Measurements from ENCODE around the gene DYNLL2. TPM values are rescaled to one million over a fixed set of nuclear protein-coding genes. Genes with fewer than 3 reads are reported as not detected.

DYNLL2 gene
- total RNA-seq, 3 donors from 2014 or later, result 33.9 to 53.2 (median 33.9) TPM

GRCh38 chr17:58092101-58092796 is 9.0 kb downstream of the DYNLL2 start:
- Histone ChIP-seq H3K4me3 (no peak overlapping the region), H3K4me1 (ENCODE audit: low read depth) (no peaks in the 10 kb centered on the region), H3K9me3 (no peaks in the 10 kb centered on the region), H3K36me3 (ENCODE audit: low read depth) (no peaks in the 10 kb centered on the region)
- TF ChIP-seq CTCF (IDR thresholded peaks at IDR 0.05), result no peak
- ATAC-seq, result no peak
- no peak for DNase-seq
- intact Hi-C loops (cut with DNase I, micrococcal nuclease), result no loop called here

- H3K36me3 ChIP-seq (ENCODE audit: low read depth), result no peaks in the 10 kb centered on the region
Observed at GRCh38 chr17:58092797-58093385, 9.7 kb downstream of the DYNLL2 start.

GRCh38 chr17:58094118-58094517 is 10.9 kb downstream of the DYNLL2 start:
- H3K9me3 ChIP-seq, result no peaks in the 10 kb centered on the region
- no peaks in the 10 kb centered on the region for H3K36me3 ChIP-seq (ENCODE audit: low read depth)
- TF ChIP-seq CTCF (IDR thresholded peaks at IDR 0.05), result no peak
- H3K4me1 ChIP-seq (ENCODE audit: low read depth), result no peaks in the 10 kb centered on the region
- H3K4me3 ChIP-seq, result no peak overlapping the region
- ATAC-seq (no peak), DNase-seq (no peak)
- intact Hi-C loops (cut with DNase I, micrococcal nuclease), result no loop called here

More at GRCh38 chr17:58092797-58093385, 9.7 kb downstream of the DYNLL2 start:
- DNase-seq, result no peak
- TF ChIP-seq CTCF (IDR thresholded peaks at IDR 0.05), result no peak
- Histone ChIP-seq H3K4me1 (ENCODE audit: low read depth) (no peaks in the 10 kb centered on the region), H3K9me3 (no peaks in the 10 kb centered on the region), H3K4me3 (no peak overlapping the region)
- no peak for ATAC-seq
- intact Hi-C loops (cut with DNase I, micrococcal nuclease), result no loop called here

GRCh38 chr17:58096892-58097291 is 13.7 kb downstream of the DYNLL2 start:
- H3K36me3 ChIP-seq (ENCODE audit: low read depth), result no peaks in the 10 kb centered on the region
- intact Hi-C loops (cut with DNase I, micrococcal nuclease), result no loop called here
- DNase-seq (no peak), ATAC-seq (no peak)
- H3K4me3 ChIP-seq, result no peak overlapping the region
- H3K9me3 ChIP-seq, result no peaks in the 10 kb centered on the region
- H3K4me1 ChIP-seq (ENCODE audit: low read depth), result no peaks in the 10 kb centered on the region
- no peak for TF ChIP-seq CTCF (IDR thresholded peaks at IDR 0.05)

- DNase-seq (no peak), ATAC-seq (no peak)
- intact Hi-C loops (cut with DNase I, micrococcal nuclease), result no loop called here
- Histone ChIP-seq H3K4me1 (ENCODE audit: low read depth) (no peaks in the 10 kb centered on the region), H3K9me3 (no peaks in the 10 kb centered on the region), H3K36me3 (ENCODE audit: low read depth) (no peaks in the 10 kb centered on the region), H3K4me3 (no peak overlapping the region)
- no peak for TF ChIP-seq CTCF (IDR thresholded peaks at IDR 0.05)
Observed at GRCh38 chr17:58097384-58098088, 14.3 kb downstream of the DYNLL2 start.
